GM19463 (cell line): ENCODE results near the gene ZFAND3.

Source experiments
- ATAC-seq: cut with Tn5 transposase; IDR thresholded peaks from one replicate; pipeline ENCODE4 v1.9.1; 2021; ENCODE audit warnings: mild to moderate bottlenecking, moderate library complexity; ENCODE audit not compliant: unreplicated experiment

ZFAND3 gene

DNA sequence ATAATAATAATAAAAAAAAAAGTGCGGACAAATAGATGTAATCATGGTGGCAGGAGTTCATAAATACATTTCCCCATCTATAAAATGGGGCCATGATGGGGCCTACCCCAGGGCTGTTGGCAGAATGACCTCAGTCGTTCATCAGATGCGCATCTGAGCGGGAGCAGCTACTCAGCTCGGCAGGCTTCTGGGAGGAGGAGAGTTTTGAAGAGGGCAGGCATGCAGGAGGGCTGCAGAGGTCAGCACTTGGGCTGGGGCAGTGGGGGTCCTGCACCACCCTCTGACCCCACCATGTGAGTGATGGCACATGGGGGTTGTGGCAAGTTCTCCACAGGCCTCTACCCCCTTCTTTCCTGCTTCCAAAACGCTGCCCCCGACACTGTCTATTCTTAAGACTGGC lies 373.5 kb downstream of the ZFAND3 start:
- no peak for ATAC-seq

DNA sequence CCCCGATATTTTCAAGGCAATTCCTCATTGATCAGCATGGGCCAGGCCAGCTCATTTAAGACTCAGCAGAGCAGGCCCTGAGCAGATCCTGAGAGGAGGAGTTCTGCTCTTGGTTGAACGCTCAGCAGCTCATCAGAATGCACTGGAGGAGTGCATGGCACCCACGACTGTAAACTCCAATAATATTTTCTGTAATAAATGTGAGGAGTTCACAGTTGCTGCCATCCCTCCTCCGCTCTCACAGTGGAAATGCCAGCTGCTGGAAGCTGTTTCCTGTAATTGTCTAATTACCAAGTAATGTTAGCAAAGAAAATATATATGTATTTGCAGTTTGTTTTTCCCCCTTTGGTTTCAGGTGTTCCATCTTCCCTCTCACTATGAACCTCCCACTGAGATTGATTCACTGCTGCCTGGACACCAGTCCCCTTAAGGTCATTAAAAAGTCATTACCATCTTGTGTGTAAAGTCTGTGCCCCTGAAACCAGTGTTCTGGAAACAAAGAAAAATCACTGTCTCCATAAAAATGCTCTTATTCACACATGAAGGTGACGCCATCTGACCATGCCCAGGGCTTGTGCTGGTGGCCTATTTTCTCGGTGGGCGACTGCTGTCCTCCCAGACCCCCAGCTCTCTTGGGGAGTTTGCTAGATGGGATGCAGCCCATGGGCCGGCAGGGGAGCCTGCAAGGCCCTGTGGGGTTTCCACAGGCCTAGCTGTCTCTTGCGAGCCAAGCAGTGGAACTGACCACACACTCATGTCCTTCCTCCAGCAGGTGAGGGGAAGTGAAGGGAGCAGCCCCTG lies 374.2 kb downstream of the ZFAND3 start:
- ATAC-seq, result no peak

DNA sequence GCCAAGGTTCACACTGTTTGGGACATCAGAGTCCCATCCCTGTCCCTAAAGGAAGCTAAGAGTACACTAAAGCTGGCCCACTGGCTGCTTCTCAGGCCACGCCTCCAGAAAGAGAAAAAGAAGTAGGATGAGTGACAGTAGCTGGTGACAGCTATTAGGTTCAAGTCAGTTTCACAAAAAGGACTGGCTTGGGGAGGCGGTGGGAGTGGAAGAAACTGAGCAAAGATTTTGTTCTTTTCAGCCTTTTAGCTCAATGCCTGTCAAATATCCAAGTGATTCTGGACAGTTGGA lies 374.7 kb downstream of the ZFAND3 start:
- no peak for ATAC-seq

DNA sequence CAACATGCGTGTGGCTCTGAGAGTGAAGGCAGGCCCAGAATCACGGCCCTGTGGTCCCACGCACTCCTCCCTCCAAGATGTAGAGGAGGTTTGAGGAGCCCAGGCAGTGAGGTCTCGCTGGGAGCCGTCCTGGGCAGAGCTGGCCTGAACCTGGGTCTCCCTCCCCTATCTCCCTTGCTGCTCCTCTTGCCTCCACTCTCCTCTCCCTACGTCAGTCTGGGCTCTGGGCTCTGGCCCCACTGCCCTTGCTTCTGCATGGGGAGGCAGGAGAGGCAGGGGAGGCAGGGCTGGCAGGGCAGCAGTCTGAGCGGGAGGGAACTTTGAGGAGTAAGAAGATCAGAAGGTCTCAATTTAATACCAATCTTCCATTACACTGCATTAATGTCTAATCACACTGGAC lies 375.1 kb downstream of the ZFAND3 start:
- no peak for ATAC-seq

DNA sequence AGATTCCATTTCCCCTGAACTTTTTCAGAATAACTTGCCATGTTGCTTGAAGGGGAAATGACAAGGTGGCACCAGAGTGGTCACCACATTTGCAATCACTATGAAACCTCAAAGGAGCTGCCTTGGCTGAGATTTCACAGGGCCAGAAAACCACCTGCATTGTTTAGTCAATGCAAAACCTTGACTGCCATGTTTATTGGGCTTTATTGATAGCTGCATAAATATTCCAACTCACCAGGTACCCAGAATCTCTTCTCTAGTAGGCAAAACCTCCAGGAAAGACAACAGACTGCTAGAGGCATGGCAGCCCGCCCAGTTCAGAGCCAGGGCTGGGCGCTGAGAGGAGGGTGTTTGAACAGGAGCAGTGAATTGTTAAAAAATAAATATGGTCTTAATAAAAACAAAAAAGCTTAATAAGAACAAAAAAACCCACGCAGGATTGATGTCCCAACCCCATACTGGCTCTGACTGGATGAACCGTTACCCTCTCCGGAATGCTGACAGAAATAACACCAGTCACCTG lies 375.6 kb downstream of the ZFAND3 start:
- ATAC-seq, result no peak

DNA sequence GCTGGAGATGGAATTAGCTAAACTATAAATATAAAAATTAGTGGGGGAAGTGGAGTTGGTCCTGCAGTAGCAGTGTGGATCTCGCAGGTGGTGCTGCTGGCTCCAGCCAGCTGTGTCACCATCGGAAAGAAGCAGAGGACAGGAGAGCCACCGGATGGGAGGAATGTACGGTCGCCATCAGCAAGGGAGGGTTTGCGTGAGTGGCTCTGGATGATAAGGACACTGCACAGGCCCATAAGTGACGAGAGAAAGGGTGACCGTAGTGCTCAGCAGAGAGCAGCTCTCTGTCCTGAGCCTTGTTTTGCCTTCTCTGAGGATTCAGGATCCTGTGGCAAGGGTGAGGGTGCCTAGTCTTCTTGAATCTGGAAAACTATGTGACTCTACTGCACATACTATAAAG lies 378.7 kb downstream of the ZFAND3 start:
- ATAC-seq, result no peak
